DMS53 treated with DMSO at 0.1 percent for 48 hours (cell line): ENCODE data around the gene TNIK.

Source experiments
- DNase-seq: peaks from one replicate; lab custom pipeline; 2025; ENCODE audit not compliant: unreplicated experiment; lab: John Stamatoyannopoulos, UW

Gene TNIK

GRCh38 chr3:171113716-171114115 lies 346.5 kb downstream of the TNIK start:
- DNase-seq, result no peak

DNA sequence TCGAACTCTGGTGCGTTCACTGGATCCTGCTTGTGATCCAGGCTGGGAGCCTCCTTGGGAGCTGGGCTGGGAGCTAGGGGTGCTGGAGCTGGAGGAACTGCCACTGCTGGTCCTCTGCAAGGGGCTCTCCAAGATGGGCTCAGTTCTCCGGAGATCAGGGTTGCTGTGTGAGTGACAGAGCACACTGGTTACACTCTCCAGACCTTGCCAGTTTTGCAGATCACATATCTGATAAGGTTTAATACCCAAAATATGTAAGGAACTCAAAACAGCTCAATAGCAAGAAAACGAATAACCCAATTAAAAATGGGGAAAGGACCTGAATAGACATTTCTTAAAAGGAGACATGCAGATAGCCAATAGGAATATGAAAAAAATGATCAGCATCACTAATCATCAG lies 349.5 kb downstream of the TNIK start:
- no peak for DNase-seq

DNA sequence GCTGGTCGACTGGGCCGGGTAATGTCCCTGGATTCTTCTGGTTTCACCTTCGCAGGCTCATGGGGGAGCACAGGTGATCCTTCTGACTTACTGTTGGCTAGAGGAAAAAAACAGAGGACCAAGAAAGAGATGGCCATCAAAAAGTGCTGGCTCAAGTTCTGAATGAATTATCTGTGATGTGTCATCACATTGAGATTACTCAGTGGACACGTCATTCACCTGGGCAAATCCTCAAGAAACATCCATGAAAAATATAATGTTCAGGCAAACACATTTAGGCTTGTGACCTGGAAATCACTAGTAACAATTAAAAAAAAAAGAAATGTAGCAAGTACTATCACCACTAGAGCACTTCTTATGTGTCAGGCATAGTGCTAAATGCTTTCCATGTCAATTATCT lies 352.1 kb downstream of the TNIK start:
- no peak for DNase-seq

GRCh38 chr3:171103185-171103584 lies 357.0 kb downstream of the TNIK start:
- DNase-seq, result no peak

GRCh38 chr3:171101982-171102641 lies 358.1 kb downstream of the TNIK start:
- no peak for DNase-seq

DNA sequence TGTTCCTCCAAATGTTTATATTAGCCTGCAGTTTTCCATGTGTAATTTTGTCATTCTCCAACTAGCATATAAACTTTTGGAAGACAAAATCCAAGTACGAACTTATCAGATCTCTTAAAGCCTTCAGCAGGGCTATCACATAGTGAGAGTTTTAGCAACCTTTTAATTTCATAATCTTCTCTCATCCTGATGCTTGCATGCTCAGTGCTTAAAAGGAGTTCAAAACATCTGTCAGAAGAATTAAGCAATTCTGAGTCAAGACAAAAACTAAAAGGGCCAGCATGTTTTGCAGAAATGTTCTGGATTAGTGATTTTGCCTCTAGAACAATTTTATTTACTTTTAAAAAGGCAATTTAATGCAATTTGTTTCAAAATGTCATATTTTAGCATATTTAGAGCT lies 360.3 kb downstream of the TNIK start:
- DNase-seq, result no peak

DNA sequence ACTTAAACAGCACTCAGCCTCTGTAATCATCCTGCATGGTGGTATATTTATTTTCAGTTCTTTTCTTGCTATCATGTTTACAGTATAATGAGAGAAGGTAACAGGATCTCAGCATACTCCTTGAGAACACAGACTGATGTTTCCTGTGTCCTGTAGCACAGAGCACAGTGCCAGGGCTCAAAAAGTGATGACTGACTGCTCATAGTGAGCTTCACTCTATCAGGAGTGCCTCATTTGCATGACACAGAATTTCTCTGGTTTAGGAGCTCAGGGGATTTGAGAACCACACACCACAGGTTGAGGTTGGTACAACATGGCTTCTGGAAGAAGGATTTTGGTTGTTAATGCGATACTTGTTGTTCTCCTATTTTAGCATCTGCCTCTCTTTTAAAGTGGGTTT lies 365.1 kb downstream of the TNIK start:
- DNase-seq, result no peak

- no peak for DNase-seq
Observed at GRCh38 chr3:171094411-171094810, 365.8 kb downstream of the TNIK start.

GRCh38 chr3:171093462-171093861 lies 366.7 kb downstream of the TNIK start:
- DNase-seq, result no peak

DNA sequence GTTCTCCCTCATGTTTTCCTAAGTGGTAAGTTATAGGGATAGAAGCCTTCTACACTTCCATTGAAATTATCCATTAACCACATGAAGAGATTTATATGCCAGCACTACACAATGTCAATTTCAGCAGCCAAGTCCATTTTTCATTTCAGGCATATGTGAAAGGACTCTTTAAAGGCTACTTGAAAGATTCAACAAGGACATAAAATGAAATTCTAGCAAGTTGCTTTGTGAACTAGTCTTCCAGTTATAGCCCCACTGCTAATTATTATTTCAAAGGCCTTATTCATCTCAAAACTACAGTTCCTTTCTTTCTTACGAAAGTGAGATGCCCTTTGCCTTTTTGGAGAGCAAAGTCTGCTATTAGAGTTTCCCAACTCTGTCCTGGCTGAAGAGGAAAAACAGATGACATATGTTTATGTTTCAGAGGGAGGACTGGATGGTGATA lies 367.7 kb downstream of the TNIK start:
- no peak for DNase-seq

- no peak for DNase-seq
Observed at GRCh38 chr3:171090321-171090720, 369.9 kb downstream of the TNIK start.

GRCh38 chr3:171088964-171089754 lies 371.0 kb downstream of the TNIK start:
- peak; percentile 18 for DNase-seq

DNA sequence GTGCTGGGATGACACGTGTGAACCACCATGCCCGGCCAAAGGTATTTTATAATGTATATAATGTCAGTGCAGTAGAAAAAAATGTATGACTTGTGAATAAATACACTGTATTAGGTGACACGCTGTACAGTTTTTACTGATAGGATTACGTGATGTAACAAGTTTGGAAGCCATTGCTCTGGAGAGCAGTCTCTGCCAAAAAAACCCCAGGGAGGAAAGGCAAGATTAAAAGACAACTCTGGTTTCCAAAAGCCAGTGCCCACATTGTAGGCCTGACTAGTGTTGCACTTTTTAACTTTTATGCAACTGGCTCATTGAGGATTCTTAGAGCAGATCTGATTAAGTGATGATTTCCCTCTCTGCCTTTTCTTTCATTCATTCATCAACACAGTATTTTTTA lies 371.7 kb downstream of the TNIK start:
- DNase-seq, result no peak

- peak; percentile 14 for DNase-seq
Observed at GRCh38 chr3:171086914-171087313, 373.3 kb downstream of the TNIK start.

DNA sequence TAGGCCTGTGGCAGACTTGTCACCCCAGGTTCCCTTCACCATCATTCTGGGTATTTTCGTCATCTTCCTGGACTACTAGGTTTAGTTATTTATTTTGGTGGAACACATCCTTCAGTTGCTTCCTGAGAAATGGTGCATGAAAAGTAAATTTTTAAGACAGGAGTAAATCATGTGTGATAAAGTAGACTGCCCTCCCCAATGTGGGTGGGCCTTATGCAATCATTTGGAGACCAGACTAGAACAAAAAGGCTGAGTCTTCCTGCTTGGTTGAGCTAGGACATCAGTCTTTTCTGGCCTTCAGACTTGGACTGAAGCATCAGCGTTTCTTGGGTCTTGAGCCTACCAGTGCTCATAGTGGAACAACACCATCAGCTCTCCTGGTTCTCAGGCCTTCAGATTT lies 382.9 kb downstream of the TNIK start:
- no peak for DNase-seq

- DNase-seq, result no peak
Observed at GRCh38 chr3:171072432-171072831, 387.8 kb downstream of the TNIK start.

GRCh38 chr3:171068658-171069057 lies 391.5 kb downstream of the TNIK start:
- no peak for DNase-seq

GRCh38 chr3:171066206-171066605 lies 394.0 kb downstream of the TNIK start:
- no peak for DNase-seq

- DNase-seq, result no peak
Observed at GRCh38 chr3:171065732-171066131, 394.5 kb downstream of the TNIK start.

GRCh38 chr3:171064461-171064860 lies 395.7 kb downstream of the TNIK start:
- DNase-seq, result no peak

GRCh38 chr3:171061749-171062148 lies 398.5 kb downstream of the TNIK start:
- DNase-seq, result no peak

GRCh38 chr3:171059978-171060377 lies 400.2 kb downstream of the TNIK start:
- no peak for DNase-seq
